Motor neuron (in vitro differentiated cells): Measurements from ENCODE around the gene SCFD2. TPM values are rescaled to one million over a fixed set of nuclear protein-coding genes. Genes with fewer than 3 reads are reported as not detected.

Experiments
- ATAC-seq, 8 experiments: fragments of 200-7000 bp; cut with Tn5 transposase; replicated peaks in 6 of 8; 2 replicates each; pipeline ENCODE4 v1.8.0; 2021; ENCODE audit warnings: mild to moderate bottlenecking in 8 of 8, moderate library complexity in 8 of 8
- H3K27ac ChIP-seq, 2 donors: fragments of 250-450 bp; sonication (Bioruptor Pico); 2 replicates each; pipeline ENCODE4 v1.9.0; 2021; ENCODE audit warnings: antibody characterized with exemption in 2 of 2, mild to moderate bottlenecking in 2 of 2, moderate library complexity in 1 of 2
- H3K4me1 ChIP-seq, 2 donors: fragments of 250-450 bp; sonication (Bioruptor Pico); replicated peaks in 1 of 2; 2 replicates each; pipeline ENCODE4 v1.6.1; 2021; ENCODE audit warnings: antibody characterized with exemption in 2 of 2, mild to moderate bottlenecking in 2 of 2, moderate library complexity in 1 of 2
- H3K4me3 ChIP-seq, 5 donors: fragments of 250-450 bp; sonication (Bioruptor Pico); 2 replicates each; pipeline ENCODE4 v1.9.0; 2021; ENCODE audit warnings: antibody characterized with exemption in 5 of 5, mild to moderate bottlenecking in 5 of 5, moderate library complexity in 4 of 5
- WGBS, 10 experiments: fragments of 450-650 bp; shearing (Covaris generic); methylation state at CpG; one replicate each; pipeline ENCODE4 v1.0.0; 2022; 5-methylcytosine and 5-hydroxymethylcytosine counted together
- in situ Hi-C, 9 experiments: fragments of 400-800 bp; cut with MboI; loops; one replicate each; pipeline ENCODE4 v1.15.0; 2021; ENCODE audit warnings: low sequenced_read_pairs in 9 of 9, low pct_unique_long_range_greater_than_20kb in 2 of 9; ENCODE audit not compliant: unreplicated experiment in 9 of 9
- total RNA-seq, 8 experiments: library from RNA; unstranded; fragments of 300-600 nt; gene quantifications; 2 replicates each; pipeline versions ENCODE4 v1.2.3 to v1.2.4, GENCODE V29; 2022

The SCFD2 gene
- total RNA-seq, 8 experiments from 2014 or later, result 9.0 to 40.3 (median 21.1) TPM

- WGBS, 10 experiments, result 50 to 93% (median 87%) methylated on average over 2 to 5 of the region's 5 CpGs
- no peak overlapping the region for H3K27ac ChIP-seq
- no peak for ATAC-seq
- no peak overlapping the region for H3K4me3 ChIP-seq
- in situ Hi-C loops, result no loop called here
- no peaks in the 10 kb centered on the region for H3K4me1 ChIP-seq
Measured at GRCh38 chr4:53169695-53170617, 195.9 kb downstream of the SCFD2 start.

- WGBS, 10 experiments, result 38 to 100% (median 100%) methylated on average over 1 of the region's 1 CpG; no CpG with 5 or more reads in 2 of the 10 experiments
- H3K4me3 ChIP-seq, result no peak overlapping the region
- in situ Hi-C loops, result no loop called here
- no peak for ATAC-seq
- H3K4me1 ChIP-seq, result no peaks in the 10 kb centered on the region
- no peak overlapping the region for H3K27ac ChIP-seq
Measured at GRCh38 chr4:53168228-53168627, 197.6 kb downstream of the SCFD2 start.

- no peak overlapping the region for H3K4me3 ChIP-seq
- H3K4me1 ChIP-seq, result no peaks in the 10 kb centered on the region
- 75 to 100% (median 100%) methylated on average over 1 to 2 of the region's 2 CpGs; no CpG with 5 or more reads in 3 of the 10 experiments for WGBS, 10 experiments
- H3K27ac ChIP-seq, result no peak overlapping the region
- in situ Hi-C loops, result no loop called here
- no peak for ATAC-seq
Measured at GRCh38 chr4:53162969-53163368, 202.9 kb downstream of the SCFD2 start.

GRCh38 chr4:53161787-53162433 lies 204.0 kb downstream of the SCFD2 start:
- Histone ChIP-seq H3K27ac (no peak overlapping the region), H3K4me3 (no peak overlapping the region), H3K4me1 (no peaks in the 10 kb centered on the region)
- ATAC-seq, result no peak
- WGBS, 10 experiments, result 20 to 100% (median 53%) methylated on average over 1 of the region's 1 CpG; no CpG with 5 or more reads in 2 of the 10 experiments
- in situ Hi-C loops, result no loop called here

- Histone ChIP-seq H3K4me3 (no peak overlapping the region), H3K27ac (no peak overlapping the region), H3K4me1 (no peaks in the 10 kb centered on the region)
- 47 to 70% (median 61%) methylated on average over 3 to 5 of the region's 5 CpGs; no CpG with 5 or more reads in 1 of the 10 experiments for WGBS, 10 experiments
- no peak for ATAC-seq
- in situ Hi-C loops, result no loop called here
Measured at GRCh38 chr4:53161051-53161786, 204.6 kb downstream of the SCFD2 start.

GRCh38 chr4:53156896-53157295 lies 209.0 kb downstream of the SCFD2 start:
- WGBS, 10 experiments, result 28 to 91% (median 48%) methylated on average over 1 to 3 of the region's 3 CpGs; no CpG with 5 or more reads in 1 of the 10 experiments
- in situ Hi-C loops, result no loop called here
- no peak for ATAC-seq
- Histone ChIP-seq H3K4me3 (no peak overlapping the region), H3K4me1 (no peaks in the 10 kb centered on the region), H3K27ac (no peak overlapping the region)

GRCh38 chr4:53152467-53152866 lies 213.4 kb downstream of the SCFD2 start:
- no peaks in the 10 kb centered on the region for H3K4me1 ChIP-seq
- no peak overlapping the region for H3K4me3 ChIP-seq
- ATAC-seq, result no peak
- 43 to 100% (median 88%) methylated on average over 1 to 2 of the region's 2 CpGs; no CpG with 5 or more reads in 3 of the 10 experiments for WGBS, 10 experiments
- no peak overlapping the region for H3K27ac ChIP-seq
- in situ Hi-C loops, result no loop called here

GRCh38 chr4:53151489-53151788 lies 214.4 kb downstream of the SCFD2 start:
- WGBS, 10 experiments, result 33 to 100% (median 77%) methylated on average over 1 to 3 of the region's 3 CpGs; no CpG with 5 or more reads in 4 of the 10 experiments
- in situ Hi-C loops, result no loop called here
- Histone ChIP-seq H3K4me1 (no peaks in the 10 kb centered on the region), H3K4me3 (no peak overlapping the region), H3K27ac (no peak overlapping the region)
- peak in 1 of 8 experiments; percentile 40 for ATAC-seq

- no peak overlapping the region for H3K4me3 ChIP-seq
- no peak for ATAC-seq
- no peaks in the 10 kb centered on the region for H3K4me1 ChIP-seq
- WGBS, 10 experiments, result 80 to 100% (median 92%) methylated on average over 2 to 4 of the region's 4 CpGs
- in situ Hi-C loops, result no loop called here
- no peak overlapping the region for H3K27ac ChIP-seq
Measured at GRCh38 chr4:53150631-53151488, 215.0 kb downstream of the SCFD2 start.

- in situ Hi-C loops, result no loop called here
- ATAC-seq, result no peak
- H3K27ac ChIP-seq, result no peak overlapping the region
- no peaks in the 10 kb centered on the region for H3K4me1 ChIP-seq
- H3K4me3 ChIP-seq, result no peak overlapping the region
Measured at GRCh38 chr4:53147711-53148110, 218.2 kb downstream of the SCFD2 start.

- 69 to 96% (median 90%) methylated on average over 3 to 4 of the region's 4 CpGs for WGBS, 10 experiments
- no peak overlapping the region for H3K27ac ChIP-seq
- no peaks in the 10 kb centered on the region for H3K4me1 ChIP-seq
- no peak for ATAC-seq
- in situ Hi-C loops, result no loop called here
- no peak overlapping the region for H3K4me3 ChIP-seq
Measured at GRCh38 chr4:53147197-53147596, 218.7 kb downstream of the SCFD2 start.

GRCh38 chr4:53141308-53141707 lies 224.6 kb downstream of the SCFD2 start:
- Histone ChIP-seq H3K27ac (no peak overlapping the region), H3K4me3 (no peak overlapping the region), H3K4me1 (no peaks in the 10 kb centered on the region)
- in situ Hi-C loops, result no loop called here
- 51 to 91% (median 80%) methylated on average over 1 to 2 of the region's 2 CpGs; no CpG with 5 or more reads in 2 of the 10 experiments for WGBS, 10 experiments
- no peak for ATAC-seq
